Lower lobe of right lung (tissue), 2 donors: ENCODE measurements around the gene ANKRD23. TPM values are rescaled to one million over a fixed set of nuclear protein-coding genes. Genes with fewer than 3 reads are reported as not detected.

Experiments used
- ATAC-seq, 2 donors: fragments of 200-7000 bp; cut with Tn5 transposase; one replicate each; pipeline ENCODE4 v1.9.1; 2020 to 2022; ENCODE audit warnings: mild to moderate bottlenecking in 2 of 2, moderate library complexity in 2 of 2
- DNase-seq: peaks from one replicate; pipeline ENCODE4 v3.0.0-alpha.2; 2020
- H3K27ac ChIP-seq: fragments of 200-600 bp; one replicate; pipeline ENCODE4 v1.8.0; 2022
- H3K27me3 ChIP-seq: fragments of 200-600 bp; one replicate; pipeline ENCODE4 v1.8.0; 2022; ENCODE audit warnings: low read depth
- H3K36me3 ChIP-seq: fragments of 200-600 bp; one replicate; pipeline ENCODE4 v1.8.0; 2022; ENCODE audit warnings: mild to moderate bottlenecking
- H3K4me1 ChIP-seq: fragments of 200-600 bp; one replicate; pipeline ENCODE4 v1.8.0; 2022
- H3K4me3 ChIP-seq: fragments of 200-600 bp; one replicate; pipeline ENCODE4 v1.8.0; 2022; ENCODE audit warnings: mild to moderate bottlenecking
- H3K9me3 ChIP-seq: fragments of 200-600 bp; one replicate; pipeline ENCODE4 v1.8.0; 2022
- intact Hi-C: fragments of 100-400 bp; cut with DNase I; formaldehyde crosslinking; loops from one replicate; pipeline ENCODE4 v1.11.0; 2022
- total RNA-seq: library from RNA; stranded (reverse); fragmentation: NEBNext Ultra II Directional; extraction: Animal tissue kit (Norgen Biotek cat#: 25700); gene quantifications from one replicate; pipeline ENCODE4 v1.2.1, GENCODE V29; 2021
- TF ChIP-seq, protein P1 (sequence below): fragments of 200-600 bp; IDR thresholded peaks from one replicate; pipeline ENCODE4 v1.8.0; 2022; ENCODE audit warnings: antibody characterized with exemption, mild to moderate bottlenecking
- donor health status: DM: no; HTN: yes; CAD: no; lungs with severe emphysema.

ANKRD23 gene
- total RNA-seq, 1 donor from 2014 or later: 3.5 TPM

DNA sequence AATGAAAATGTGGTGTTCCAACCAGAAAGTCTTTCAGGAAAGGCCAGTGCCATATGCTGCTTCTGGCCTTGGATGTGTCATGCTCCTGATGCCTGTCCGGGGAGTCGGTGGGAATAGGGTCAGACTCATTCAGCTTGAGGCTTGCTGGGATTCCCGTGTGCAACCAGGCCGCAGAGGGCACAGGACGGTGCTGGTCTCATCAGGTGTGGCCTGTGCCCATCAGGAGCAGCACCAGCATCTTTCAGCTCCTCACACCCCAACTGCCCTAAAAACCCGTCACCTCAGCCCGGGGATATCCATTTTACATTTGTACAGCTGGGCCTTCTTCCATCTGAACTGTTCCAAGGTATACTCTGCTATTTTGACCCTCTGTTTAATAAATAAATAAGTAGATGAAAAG lies 41.1 kb downstream of the ANKRD23 start:
- H3K27me3 ChIP-seq: no peaks in the 10 kb centered on the region
- H3K36me3 ChIP-seq: peaks cover 31% of the 10 kb centered on the region
- peak; percentile 33 for DNase-seq

DNA sequence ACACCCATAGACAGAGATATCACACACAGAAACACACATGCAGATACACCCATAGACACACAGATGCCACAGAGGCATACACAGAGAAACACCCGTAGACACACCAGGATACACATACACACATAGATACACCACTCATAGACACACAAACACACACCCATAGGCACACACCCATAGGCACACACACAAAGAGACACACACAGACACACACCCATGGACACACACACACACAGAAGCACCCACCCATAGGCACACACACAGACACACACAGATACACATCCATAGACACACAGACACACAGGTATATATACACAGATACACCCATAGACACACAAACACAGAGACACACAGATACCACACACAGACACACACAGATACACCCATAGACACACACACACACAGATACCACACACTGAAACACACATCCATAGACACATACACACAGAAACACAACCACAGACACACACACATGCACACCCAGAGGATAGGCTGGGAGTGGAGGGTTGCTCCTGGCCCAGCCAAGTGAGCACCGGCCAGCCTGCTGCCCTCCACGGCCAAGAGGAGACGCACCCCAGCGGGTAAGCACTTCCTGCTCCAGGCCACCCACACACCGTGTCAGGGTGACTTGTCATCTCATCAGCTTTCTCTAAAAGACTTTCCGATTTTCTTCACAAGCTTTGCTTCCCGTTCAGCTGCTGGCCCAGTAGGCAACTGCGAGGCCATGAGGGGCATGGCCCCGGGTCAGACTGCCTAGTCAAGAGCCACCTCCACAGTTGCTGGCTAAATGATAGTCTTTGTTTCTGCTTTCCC lies 41.8 kb downstream of the ANKRD23 start:
- peaks cover 38% of the 10 kb centered on the region for H3K36me3 ChIP-seq
- H3K9me3 ChIP-seq: no peaks in the 10 kb centered on the region
- H3K4me1 ChIP-seq: peaks cover 16% of the 10 kb centered on the region
- DNase-seq (peak; percentile 73), ATAC-seq (peak; percentile 45 to 64)
- no peaks in the 10 kb centered on the region for H3K27me3 ChIP-seq
- H3K4me3 ChIP-seq: no peak overlapping the region
- no peak overlapping the region for H3K27ac ChIP-seq
- TF ChIP-seq, protein P1, sequence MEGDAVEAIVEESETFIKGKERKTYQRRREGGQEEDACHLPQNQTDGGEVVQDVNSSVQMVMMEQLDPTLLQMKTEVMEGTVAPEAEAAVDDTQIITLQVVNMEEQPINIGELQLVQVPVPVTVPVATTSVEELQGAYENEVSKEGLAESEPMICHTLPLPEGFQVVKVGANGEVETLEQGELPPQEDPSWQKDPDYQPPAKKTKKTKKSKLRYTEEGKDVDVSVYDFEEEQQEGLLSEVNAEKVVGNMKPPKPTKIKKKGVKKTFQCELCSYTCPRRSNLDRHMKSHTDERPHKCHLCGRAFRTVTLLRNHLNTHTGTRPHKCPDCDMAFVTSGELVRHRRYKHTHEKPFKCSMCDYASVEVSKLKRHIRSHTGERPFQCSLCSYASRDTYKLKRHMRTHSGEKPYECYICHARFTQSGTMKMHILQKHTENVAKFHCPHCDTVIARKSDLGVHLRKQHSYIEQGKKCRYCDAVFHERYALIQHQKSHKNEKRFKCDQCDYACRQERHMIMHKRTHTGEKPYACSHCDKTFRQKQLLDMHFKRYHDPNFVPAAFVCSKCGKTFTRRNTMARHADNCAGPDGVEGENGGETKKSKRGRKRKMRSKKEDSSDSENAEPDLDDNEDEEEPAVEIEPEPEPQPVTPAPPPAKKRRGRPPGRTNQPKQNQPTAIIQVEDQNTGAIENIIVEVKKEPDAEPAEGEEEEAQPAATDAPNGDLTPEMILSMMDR: no peak
- intact Hi-C loops: no loop called here

More for the DNA sequence above, 41.1 kb downstream of the ANKRD23 start:
- TF ChIP-seq, protein P1: no peak
- peaks cover 16% of the 10 kb centered on the region for H3K4me1 ChIP-seq
- intact Hi-C loops: no loop called here
- no peaks in the 10 kb centered on the region for H3K9me3 ChIP-seq
- no peak for ATAC-seq
- no peak overlapping the region for H3K27ac ChIP-seq
- no peak overlapping the region for H3K4me3 ChIP-seq

DNA sequence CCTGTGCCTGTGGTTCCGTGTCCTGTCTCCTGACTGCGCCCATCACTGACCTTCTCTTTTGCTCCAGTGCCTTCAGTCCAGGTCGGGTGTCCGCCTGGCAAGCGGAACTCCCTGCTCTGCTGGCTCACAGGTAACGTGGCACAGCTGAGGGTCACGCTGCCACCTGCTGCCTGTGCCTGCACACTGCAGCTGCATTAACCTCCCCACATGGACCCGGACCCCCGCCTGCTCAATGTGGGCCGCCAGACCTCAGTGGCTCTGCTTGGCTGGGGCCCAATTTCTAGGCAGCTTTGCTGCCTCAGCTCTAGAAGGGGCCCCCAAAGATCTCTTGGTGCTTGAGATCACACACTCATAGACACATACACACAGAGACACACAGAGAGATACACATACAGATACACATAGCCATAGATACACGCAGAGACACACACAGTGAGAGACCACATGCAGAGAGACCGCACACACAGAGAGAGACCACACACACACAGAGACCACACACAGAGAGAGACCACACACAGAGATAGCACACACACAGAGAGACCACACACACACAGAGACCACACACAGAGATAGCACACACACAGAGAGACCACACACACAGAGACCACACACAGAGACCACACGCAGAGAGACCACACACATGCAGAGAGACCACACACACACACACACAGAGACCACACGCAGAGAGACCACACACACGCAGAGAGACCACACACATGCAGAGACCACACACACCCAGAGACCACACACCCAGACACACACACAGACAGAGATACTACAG lies 42.6 kb downstream of the ANKRD23 start:
- Histone ChIP-seq H3K27ac (no peak overlapping the region), H3K4me3 (no peak overlapping the region), H3K4me1 (peaks cover 8% of the 10 kb centered on the region), H3K27me3 (no peaks in the 10 kb centered on the region), H3K9me3 (no peaks in the 10 kb centered on the region), H3K36me3 (peaks cover 41% of the 10 kb centered on the region)
- peak; percentile 92 to 94 for ATAC-seq
- intact Hi-C loops: no loop called here
- DNase-seq: peak; percentile 82
- TF ChIP-seq, protein P1: peak; percentile 78

DNA sequence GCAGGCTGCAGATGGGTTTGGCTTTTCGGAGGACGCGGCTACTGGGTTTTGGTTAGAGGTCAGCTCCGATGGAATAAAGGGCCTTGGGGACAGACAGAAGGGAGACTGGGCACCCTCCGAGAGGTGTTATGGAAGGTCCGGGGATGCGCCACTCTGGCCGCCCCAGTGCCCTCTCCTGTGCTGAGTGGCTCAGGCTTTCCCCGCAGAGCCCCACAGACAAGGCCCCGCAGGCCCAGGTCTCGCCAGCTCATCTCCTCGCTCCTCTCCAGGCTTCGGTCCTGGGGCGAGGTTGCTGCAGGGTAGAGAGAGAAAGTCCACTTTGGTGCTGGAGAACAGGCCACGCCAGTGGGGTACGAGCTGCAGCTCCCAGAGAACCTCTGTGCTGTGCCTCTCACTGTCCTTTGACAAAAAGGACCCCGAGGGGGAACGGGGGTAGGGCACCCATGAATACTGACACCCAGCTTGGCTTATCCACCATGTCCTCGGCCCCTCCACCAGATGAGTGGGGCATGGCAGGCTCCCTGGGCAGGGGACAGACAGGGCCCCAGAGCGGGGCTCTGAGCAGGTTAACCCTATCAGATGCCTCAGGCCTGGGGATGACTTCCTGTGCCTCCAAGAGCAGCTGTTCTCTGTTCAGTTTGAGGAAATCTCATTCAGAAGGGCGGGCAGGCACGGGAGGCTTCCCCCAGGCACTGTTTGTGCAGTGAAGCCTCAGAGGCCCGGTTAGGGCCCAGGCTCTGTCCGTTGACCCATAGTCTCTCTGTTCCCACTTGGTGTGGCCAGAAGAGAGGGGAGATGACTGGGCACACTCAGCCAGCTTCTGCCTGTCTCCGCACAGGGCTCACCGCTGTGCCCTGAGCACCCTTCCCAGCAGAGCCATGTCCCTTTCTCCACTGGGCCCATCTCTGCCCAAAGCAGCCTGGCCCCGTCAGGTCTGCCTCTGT lies 43.5 kb downstream of the ANKRD23 start:
- ATAC-seq: peak in 1 of 2 donors; percentile 2
- no peak overlapping the region for H3K27ac ChIP-seq
- intact Hi-C loops: no loop called here

More for the DNA sequence above, 43.5 kb downstream of the ANKRD23 start:
- Histone ChIP-seq H3K4me3 (no peak overlapping the region), H3K36me3 (peaks cover 41% of the 10 kb centered on the region), H3K4me1 (peaks cover 8% of the 10 kb centered on the region), H3K9me3 (no peaks in the 10 kb centered on the region), H3K27me3 (no peaks in the 10 kb centered on the region)
- peak; percentile 41 for DNase-seq
- TF ChIP-seq, protein P1: no peak
